ENCODE measurements around the gene BMERB1.

The BMERB1 gene

GRCh38 chr16:15491411-15491810 lies 57.0 kb downstream of the BMERB1 start:
- no peak overlapping the region for H3K4me3 ChIP-seq (ENCODE audit: low read depth, low read length)
- no peak for DNase-seq (ENCODE audit: low read depth)
- no peak for TF ChIP-seq MYC (IDR thresholded peaks at IDR 0.05; ENCODE audit: low read depth, low read length)
- no peak for TF ChIP-seq MAX (IDR thresholded peaks at IDR 0.05; ENCODE audit: low read depth, low read length)
- TF ChIP-seq POLR2A (IDR thresholded peaks at IDR 0.05; ENCODE audit: extremely low read depth, insufficient read length) = no peak
- TF ChIP-seq CTCF (IDR thresholded peaks at IDR 0.05; ENCODE audit: low read depth, low read length) = no peak

GRCh38 chr16:15492091-15492740 lies 57.8 kb downstream of the BMERB1 start:
- peak; percentile 34 for DNase-seq (ENCODE audit: low read depth)
- H3K4me3 ChIP-seq (ENCODE audit: low read depth, low read length) = no peak overlapping the region
- TF ChIP-seq POLR2A (IDR thresholded peaks at IDR 0.05; ENCODE audit: extremely low read depth, insufficient read length) (no peak), MYC (IDR thresholded peaks at IDR 0.05; ENCODE audit: low read depth, low read length) (no peak), MAX (IDR thresholded peaks at IDR 0.05; ENCODE audit: low read depth, low read length) (no peak), CTCF (IDR thresholded peaks at IDR 0.05; ENCODE audit: low read depth, low read length) (no peak)

GRCh38 chr16:15493466-15494180 lies 59.2 kb downstream of the BMERB1 start:
- no peak for TF ChIP-seq MYC (IDR thresholded peaks at IDR 0.05; ENCODE audit: low read depth, low read length)
- TF ChIP-seq MAX (IDR thresholded peaks at IDR 0.05; ENCODE audit: low read depth, low read length) = no peak
- no peak for TF ChIP-seq CTCF (IDR thresholded peaks at IDR 0.05; ENCODE audit: low read depth, low read length)
- TF ChIP-seq POLR2A (IDR thresholded peaks at IDR 0.05; ENCODE audit: extremely low read depth, insufficient read length) = no peak

GRCh38 chr16:15494236-15494635 lies 59.8 kb downstream of the BMERB1 start:
- DNase-seq (ENCODE audit: low read depth) = no peak

More at GRCh38 chr16:15493466-15494180, 59.2 kb downstream of the BMERB1 start:
- no peak overlapping the region for H3K4me3 ChIP-seq (ENCODE audit: low read depth, low read length)
- no peak for DNase-seq (ENCODE audit: low read depth)

GRCh38 chr16:15495898-15496297 lies 61.5 kb downstream of the BMERB1 start:
- TF ChIP-seq POLR2A (IDR thresholded peaks at IDR 0.05; ENCODE audit: extremely low read depth, insufficient read length) (no peak), CTCF (IDR thresholded peaks at IDR 0.05; ENCODE audit: low read depth, low read length) (no peak), MAX (IDR thresholded peaks at IDR 0.05; ENCODE audit: low read depth, low read length) (no peak), MYC (IDR thresholded peaks at IDR 0.05; ENCODE audit: low read depth, low read length) (no peak)
- no peak for DNase-seq (ENCODE audit: low read depth)
- H3K4me3 ChIP-seq (ENCODE audit: low read depth, low read length) = no peak overlapping the region

More at GRCh38 chr16:15494236-15494635, 59.8 kb downstream of the BMERB1 start:
- no peak overlapping the region for H3K4me3 ChIP-seq (ENCODE audit: low read depth, low read length)
- TF ChIP-seq POLR2A (IDR thresholded peaks at IDR 0.05; ENCODE audit: extremely low read depth, insufficient read length) (no peak), CTCF (IDR thresholded peaks at IDR 0.05; ENCODE audit: low read depth, low read length) (no peak), MAX (IDR thresholded peaks at IDR 0.05; ENCODE audit: low read depth, low read length) (no peak), MYC (IDR thresholded peaks at IDR 0.05; ENCODE audit: low read depth, low read length) (no peak)

All from NB4 (cell line).